H7 (cell line): Measurements from ENCODE around the gene P4HB. TPM values are rescaled to one million over a fixed set of nuclear protein-coding genes. Genes with fewer than 3 reads are reported as not detected.

Experiments
- DNase-seq: peaks from one replicate; pipeline ENCODE4 v3.0.0; 2012
- H3K27me3 ChIP-seq: 2 replicates; pipeline ENCODE4 v1.6.0; 2011; ENCODE audit warnings: mild to moderate bottlenecking, low read length; ENCODE audit not compliant: control insufficient read depth, insufficient read depth
- H3K36me3 ChIP-seq: replicated peaks from 2 replicates; pipeline ENCODE4 v1.5.1; 2011; ENCODE audit warnings: low read length; ENCODE audit not compliant: control insufficient read depth, insufficient read depth
- H3K4me3 ChIP-seq: 2 replicates; pipeline ENCODE4 v1.5.1; 2011; ENCODE audit warnings: low read depth, mild to moderate bottlenecking, control low read depth, low read length, moderate library complexity; ENCODE audit not compliant: insufficient read depth
- total RNA-seq: library from RNA; depleted of rRNA; stranded (reverse); fragments of >200 nt; shearing (Covaris generic); gene quantifications from 2 replicates; pipeline ENCODE4 v1.2.3, GENCODE V29; 2014

P4HB gene
- total RNA-seq, 1 experiment from 2014 or later: 528 TPM

DNA sequence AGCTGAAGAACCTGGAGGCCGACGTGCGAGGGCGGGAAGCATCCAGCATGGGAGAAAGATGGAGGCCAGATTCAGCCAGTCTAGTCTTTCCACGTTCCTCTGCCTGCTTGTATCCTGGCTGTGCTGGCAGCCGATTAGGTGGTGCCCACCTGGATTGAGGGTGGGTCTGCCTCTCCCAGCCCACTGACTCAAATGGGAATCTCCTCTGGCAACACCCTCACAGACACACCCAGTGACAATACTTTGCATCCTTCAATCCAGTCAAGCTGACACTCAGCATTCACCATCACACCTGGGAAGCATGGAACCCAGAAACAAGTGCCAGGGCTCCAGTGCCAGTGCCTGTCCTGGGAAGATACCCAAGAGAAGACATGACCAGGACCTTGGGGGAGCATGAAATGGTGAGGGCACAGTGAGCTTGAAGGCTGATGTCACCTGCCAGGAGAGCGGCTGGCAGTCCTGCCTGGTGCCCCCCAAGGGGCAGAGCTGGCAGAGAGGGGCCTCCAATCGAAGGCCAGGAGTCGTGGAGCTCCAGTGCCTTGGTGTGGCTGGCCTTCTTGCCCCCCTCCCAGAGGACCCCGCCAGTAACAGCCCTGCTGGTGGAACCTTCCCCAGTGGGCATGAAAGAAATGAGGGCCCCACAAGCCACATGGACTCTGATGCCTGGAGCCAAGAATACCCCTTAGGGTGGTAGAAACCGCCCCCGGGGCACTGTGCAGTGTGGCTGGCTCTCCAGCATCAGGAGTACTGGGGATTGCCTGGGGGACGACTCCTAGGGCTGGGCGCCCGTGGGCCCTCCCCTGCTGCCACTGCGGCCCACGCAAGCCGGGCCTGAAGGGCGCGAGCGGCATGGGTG is 41.1 kb upstream of the P4HB start:
- DNase-seq: no peak

DNA sequence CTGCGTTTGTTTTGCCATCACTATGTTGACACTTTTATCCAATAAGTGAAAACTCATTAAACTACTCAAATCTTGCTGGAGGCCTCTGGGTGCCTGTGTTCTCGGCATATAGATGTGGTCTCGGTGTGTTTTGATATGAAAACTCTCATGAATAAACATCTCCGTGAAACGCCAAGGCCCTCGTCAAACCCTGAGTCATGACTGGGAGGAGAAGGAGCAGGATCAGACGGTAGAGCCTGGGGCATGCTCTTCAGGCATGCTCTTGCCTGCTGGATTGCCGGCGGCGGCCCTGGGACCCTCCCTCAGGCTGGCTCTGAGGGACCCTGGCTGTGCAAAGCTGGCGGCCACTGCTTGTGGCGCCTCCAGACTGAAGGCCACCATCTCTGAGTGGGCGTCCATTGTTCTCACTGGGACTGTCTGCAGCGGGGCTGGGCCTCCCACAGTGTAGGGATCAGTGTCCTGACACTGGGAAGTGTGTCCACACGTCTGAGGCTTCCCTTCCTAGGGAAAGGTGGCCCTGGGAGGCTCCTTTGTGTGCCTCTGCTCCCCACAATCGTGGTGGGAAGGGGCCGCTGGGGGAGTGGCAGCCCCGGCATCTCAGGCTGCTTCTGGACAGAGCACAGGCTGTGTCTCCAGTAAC is 40.0 kb upstream of the P4HB start:
- Histone ChIP-seq H3K36me3 (peaks cover 16% of the 10 kb centered on the region), H3K27me3 (peaks cover 16% of the 10 kb centered on the region), H3K4me3 (no peak overlapping the region)
- no peak for DNase-seq

More for the DNA sequence above, 41.1 kb upstream of the P4HB start:
- H3K36me3 ChIP-seq: peaks cover 12% of the 10 kb centered on the region
- H3K4me3 ChIP-seq: peak overlapping the region; percentile 34; the same call in 1 of the 2 replicates
- H3K27me3 ChIP-seq: peaks cover 16% of the 10 kb centered on the region

DNA sequence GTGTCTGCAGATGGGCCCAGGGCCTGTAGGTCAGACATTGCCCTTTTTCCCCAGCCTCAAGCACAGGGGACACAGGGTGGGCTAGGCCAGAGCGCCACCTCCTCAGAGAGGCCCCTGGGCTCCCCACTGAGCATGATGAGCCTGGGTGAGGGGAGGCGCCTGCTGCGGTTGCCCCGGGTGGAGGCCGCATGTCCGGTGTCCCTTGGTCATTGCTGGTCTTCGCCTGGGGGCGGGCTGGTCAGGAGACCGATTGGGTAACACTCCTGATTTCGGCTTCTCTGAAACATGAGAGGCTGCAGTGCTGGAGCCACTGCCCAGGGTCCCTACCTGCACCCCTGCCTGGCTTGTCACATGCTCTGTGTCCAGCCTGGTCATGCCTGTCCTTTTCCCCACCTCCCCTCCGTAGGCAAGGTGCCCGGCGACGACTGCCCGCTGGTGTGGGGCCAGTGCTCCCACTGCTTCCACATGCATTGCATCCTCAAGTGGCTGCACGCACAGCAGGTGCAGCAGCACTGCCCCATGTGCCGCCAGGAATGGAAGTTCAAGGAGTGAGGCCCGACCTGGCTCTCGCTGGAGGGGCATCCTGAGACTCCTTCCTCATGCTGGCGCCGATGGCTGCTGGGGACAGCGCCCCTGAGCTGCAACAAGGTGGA is 39.3 kb upstream of the P4HB start:
- no peak for DNase-seq
- Histone ChIP-seq H3K4me3 (no peak overlapping the region), H3K27me3 (peaks cover 16% of the 10 kb centered on the region), H3K36me3 (peaks cover 18% of the 10 kb centered on the region)

DNA sequence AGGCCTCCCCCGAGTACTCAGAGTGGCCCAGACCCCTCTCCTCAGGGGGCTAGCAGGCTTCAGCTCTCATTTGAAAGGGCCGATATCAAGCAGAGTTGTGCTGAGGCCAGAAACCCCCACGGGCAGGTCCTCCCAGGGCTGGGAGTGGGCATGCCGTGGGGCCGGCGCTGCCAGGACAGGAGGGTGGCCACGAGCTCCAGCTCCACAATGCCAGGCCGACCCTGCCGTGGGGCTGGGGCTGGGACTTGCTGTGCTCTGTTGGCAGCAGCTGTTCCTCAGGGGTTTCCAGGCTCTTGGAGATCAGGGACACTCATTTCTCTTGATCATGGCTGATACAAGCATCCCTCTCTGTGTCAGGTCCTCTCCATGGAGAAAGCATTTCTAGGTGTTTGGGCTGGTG is 38.5 kb upstream of the P4HB start:
- Histone ChIP-seq H3K27me3 (peaks cover 16% of the 10 kb centered on the region), H3K36me3 (peaks cover 21% of the 10 kb centered on the region), H3K4me3 (no peak overlapping the region)
- no peak for DNase-seq

DNA sequence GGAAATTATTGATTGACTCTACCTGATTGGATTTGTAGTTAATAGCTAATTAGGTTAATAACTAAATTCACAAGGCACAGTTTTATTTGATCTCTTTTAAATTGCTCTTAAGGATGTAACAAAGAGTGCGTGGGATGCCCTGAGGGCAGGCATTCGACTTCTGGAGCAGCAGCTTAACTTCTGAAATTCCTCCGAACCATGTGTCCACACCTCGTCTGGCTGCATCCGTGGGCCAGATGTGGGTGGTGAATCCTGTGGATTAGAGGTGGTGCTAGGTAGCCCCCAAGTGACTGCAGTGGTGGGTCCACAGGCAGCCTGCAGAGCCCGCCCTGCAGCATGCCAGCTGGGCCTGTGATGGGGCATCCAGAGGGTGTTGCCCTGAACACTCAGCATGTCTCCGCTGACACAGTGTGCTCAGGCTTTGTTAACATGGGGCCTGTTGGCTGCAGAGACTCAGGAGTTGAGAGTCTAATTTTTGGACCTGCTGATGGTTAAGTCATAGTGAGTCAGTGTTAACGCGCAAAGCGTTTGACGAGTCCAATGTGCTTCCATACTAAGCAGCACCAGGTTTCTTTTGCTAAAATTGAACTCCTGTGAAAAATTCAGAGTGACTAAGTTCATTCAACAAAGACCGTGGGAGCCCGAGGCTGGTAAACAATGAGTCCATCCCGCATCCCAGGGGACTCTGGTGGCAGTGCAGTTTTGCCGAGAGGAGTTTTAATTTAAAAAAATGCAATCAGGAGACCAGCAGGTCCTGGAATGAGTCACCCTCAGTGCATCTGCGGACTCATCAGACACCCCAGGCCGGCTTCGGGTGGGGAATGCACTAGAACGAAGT is 37.9 kb upstream of the P4HB start:
- DNase-seq: no peak
- H3K27me3 ChIP-seq: peaks cover 16% of the 10 kb centered on the region
- H3K4me3 ChIP-seq: no peak overlapping the region
- H3K36me3 ChIP-seq: peaks cover 21% of the 10 kb centered on the region

- H3K36me3 ChIP-seq: peaks cover 21% of the 10 kb centered on the region
- no peak for DNase-seq
- no peaks in the 10 kb centered on the region for H3K27me3 ChIP-seq
- H3K4me3 ChIP-seq: no peak overlapping the region
Observed at GRCh38 chr17:81895400-81895799, 35.1 kb upstream of the P4HB start.

DNA sequence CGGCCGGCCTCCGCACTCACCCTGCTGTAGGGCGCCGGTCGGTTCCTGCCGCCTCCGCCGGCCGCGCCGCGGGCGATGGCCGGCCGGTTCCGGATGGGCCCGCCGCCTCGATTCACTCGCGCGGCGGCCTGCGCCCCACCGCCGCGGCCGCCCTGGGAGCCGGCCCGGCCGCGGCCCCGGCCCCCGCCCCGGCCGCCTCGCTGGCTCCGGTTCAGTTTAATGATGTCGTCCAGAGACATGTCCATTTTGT is 30.9 kb upstream of the P4HB start:
- H3K4me3 ChIP-seq: peak overlapping the region; percentile 79
- H3K27me3 ChIP-seq: no peaks in the 10 kb centered on the region
- no peak for DNase-seq
- H3K36me3 ChIP-seq: peaks cover 36% of the 10 kb centered on the region

GRCh38 chr17:81890447-81891302 is 30.3 kb upstream of the P4HB start:
- Histone ChIP-seq H3K4me3 (peak overlapping the region; percentile 79), H3K36me3 (peaks cover 40% of the 10 kb centered on the region), H3K27me3 (no peaks in the 10 kb centered on the region)
- peak; percentile 85 for DNase-seq

DNA sequence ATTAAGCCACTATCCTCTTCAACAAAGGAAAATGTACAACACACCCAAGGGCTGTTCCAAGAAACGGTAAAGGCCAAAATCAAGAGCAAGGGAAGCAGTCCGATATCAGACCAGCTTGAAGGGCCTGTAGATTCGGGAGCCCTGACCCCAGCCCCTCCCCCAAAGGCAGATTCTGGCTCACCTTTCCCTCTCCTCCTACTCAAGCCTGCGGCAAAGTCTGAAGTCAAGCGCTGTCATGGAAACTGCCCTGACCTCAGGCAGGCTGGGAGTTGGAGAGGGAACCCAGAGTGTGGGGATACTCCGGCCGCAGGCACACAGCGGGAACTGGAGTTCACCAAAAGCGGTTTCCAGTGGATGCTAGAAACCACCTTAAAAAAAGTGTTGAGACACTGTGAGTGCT is 29.3 kb upstream of the P4HB start:
- H3K27me3 ChIP-seq: no peaks in the 10 kb centered on the region
- peak; percentile 24 for DNase-seq
- H3K36me3 ChIP-seq: peaks cover 38% of the 10 kb centered on the region
- H3K4me3 ChIP-seq: no peak overlapping the region

DNA sequence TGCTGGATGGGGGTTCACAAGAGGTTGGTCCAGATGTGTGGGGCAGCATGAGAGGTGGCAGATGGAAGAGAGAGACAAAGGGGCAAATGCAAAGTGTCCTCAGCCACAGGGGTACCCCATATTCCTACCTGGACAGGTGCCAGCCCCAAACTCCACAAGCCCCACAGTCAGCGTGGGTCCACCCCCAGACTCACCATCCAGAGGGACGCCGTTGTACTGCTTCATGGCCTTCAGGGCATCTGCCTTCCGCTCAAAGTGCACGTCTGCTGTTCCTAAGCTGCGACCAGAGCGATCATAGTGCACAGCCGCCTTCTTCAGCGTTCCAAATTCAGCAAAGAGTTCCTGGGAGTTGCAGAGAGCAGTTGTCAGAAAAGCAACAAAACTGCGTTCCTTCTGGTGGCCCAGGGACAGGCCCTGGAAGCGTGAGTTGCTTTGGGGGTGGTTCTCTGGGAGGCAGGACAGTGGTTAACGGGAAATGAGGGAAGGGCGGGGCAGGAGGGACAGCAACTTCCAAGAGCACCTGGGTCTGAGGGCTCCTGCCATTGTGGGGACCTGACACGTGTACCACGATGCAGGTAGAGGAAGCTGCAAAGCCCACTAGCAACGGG is 28.8 kb upstream of the P4HB start:
- Histone ChIP-seq H3K36me3 (peaks cover 38% of the 10 kb centered on the region), H3K27me3 (no peaks in the 10 kb centered on the region), H3K4me3 (no peak overlapping the region)
- peak; percentile 20 for DNase-seq

- Histone ChIP-seq H3K36me3 (peaks cover 38% of the 10 kb centered on the region), H3K27me3 (no peaks in the 10 kb centered on the region), H3K4me3 (no peak overlapping the region)
- peak; percentile 46 for DNase-seq
Observed at GRCh38 chr17:81888105-81888987, 28.0 kb upstream of the P4HB start.

DNA sequence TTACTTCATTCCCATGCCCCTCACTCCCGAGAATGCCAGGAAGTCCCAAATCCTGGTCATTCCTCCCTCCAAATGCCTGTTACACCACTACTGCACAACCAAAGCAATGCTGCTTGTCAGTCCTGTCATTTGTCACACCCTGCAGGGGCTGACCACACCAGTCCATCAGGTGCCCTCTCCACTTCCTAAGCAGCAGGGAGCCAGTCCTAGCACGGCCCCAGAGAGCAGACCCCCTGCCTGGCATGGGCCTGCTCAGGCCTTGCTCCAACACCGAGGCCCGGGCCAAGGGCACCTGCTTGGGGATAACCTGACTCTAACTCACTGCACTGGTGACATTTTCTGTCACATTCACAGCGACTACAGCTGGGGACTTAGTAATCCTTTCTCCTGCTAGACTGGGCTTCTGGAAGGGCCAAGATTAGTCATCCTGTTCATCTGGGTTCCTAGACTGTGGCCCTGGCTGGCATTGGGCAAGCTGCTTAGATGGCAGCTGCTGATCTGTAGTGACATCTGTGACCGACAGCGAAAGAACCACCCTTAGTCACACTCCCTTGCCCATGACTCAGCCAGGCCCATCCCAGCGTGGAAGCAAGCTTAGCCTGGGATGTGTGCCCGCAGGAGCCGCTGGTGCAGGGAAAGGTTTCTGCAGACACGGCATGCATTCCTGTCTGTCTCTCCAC is 25.7 kb upstream of the P4HB start:
- peaks cover 38% of the 10 kb centered on the region for H3K36me3 ChIP-seq
- peak; percentile 46 for DNase-seq
- no peak overlapping the region for H3K4me3 ChIP-seq
- H3K27me3 ChIP-seq: no peaks in the 10 kb centered on the region
